ENCODE results near the gene XKR8.
"Not testable (repeated sequence)": the region's sequence is repeated elsewhere in the genome, so short reads cannot be mapped to it uniquely, and the experiment has no call there.

The XKR8 gene

GRCh38 chr1:27993241-27993640 is 33.5 kb downstream of the XKR8 start:
- no peak overlapping the region for H2AFZ ChIP-seq (ENCODE audit: low read length)
- peaks cover 10% of the 10 kb centered on the region for H3F3A ChIP-seq (ENCODE audit: insufficient read depth, low read length)
- no peaks in the 10 kb centered on the region for H3K27me3 ChIP-seq (replicated peaks; ENCODE audit: insufficient read depth, low read length)
- TF ChIP-seq EZH2phosphoT487 (IDR thresholded peaks at IDR 0.05; ENCODE audit: low read length) = no peak
- TF ChIP-seq EZH2 (optimal IDR thresholded peaks at IDR 0.05; ENCODE audit: low read depth, low read length) = no peak
- no peak for TF ChIP-seq CTCF (IDR thresholded peaks at IDR 0.05; ENCODE audit: low read length)
- no peaks in the 10 kb centered on the region for H3K9me3 ChIP-seq (replicated peaks; ENCODE audit: insufficient read depth, low read length)
- no peaks in the 10 kb centered on the region for H3K9me2 ChIP-seq (replicated peaks; ENCODE audit: insufficient read depth, low read length)
- H4K20me1 ChIP-seq (ENCODE audit: insufficient read depth, low read length) = no peaks in the 10 kb centered on the region
- no peak overlapping the region for H3K9ac ChIP-seq (ENCODE audit: low read length)
- no peak overlapping the region for H3K27ac ChIP-seq (ENCODE audit: low read length)
- no peak for DNase-seq
- H3K36me3 ChIP-seq (replicated peaks; ENCODE audit: insufficient read depth, low read length) = peaks cover 6% of the 10 kb centered on the region; the same call in 1 of the 2 replicates
- peaks cover 16% of the 10 kb centered on the region for H3K4me1 ChIP-seq (ENCODE audit: low read length)
- H3K4me3 ChIP-seq (ENCODE audit: low read length) = no peak overlapping the region
- H3K79me2 ChIP-seq (ENCODE audit: low read length) = no peaks in the 10 kb centered on the region
- no peak overlapping the region for H3K4me2 ChIP-seq (ENCODE audit: low read depth, low read length)

GRCh38 chr1:27994060-27994459 is 34.3 kb downstream of the XKR8 start:
- Histone ChIP-seq H3K4me1 (ENCODE audit: low read length) (peaks cover 16% of the 10 kb centered on the region), H2AFZ (ENCODE audit: low read length) (no peak overlapping the region), H3K9me3 (replicated peaks; ENCODE audit: insufficient read depth, low read length) (no peaks in the 10 kb centered on the region), H3K9me2 (replicated peaks; ENCODE audit: insufficient read depth, low read length) (no peaks in the 10 kb centered on the region), H3K27me3 (replicated peaks; ENCODE audit: insufficient read depth, low read length) (no peaks in the 10 kb centered on the region), H3K4me3 (ENCODE audit: low read length) (no peak overlapping the region), H3K36me3 (replicated peaks; ENCODE audit: insufficient read depth, low read length) (peaks cover 6% of the 10 kb centered on the region; the same call in 1 of the 2 replicates), H3K4me2 (ENCODE audit: low read depth, low read length) (no peak overlapping the region), H3F3A (ENCODE audit: insufficient read depth, low read length) (peaks cover 10% of the 10 kb centered on the region), H3K27ac (ENCODE audit: low read length) (no peak overlapping the region), H3K9ac (ENCODE audit: low read length) (no peak overlapping the region), H3K79me2 (ENCODE audit: low read length) (no peaks in the 10 kb centered on the region), H4K20me1 (ENCODE audit: insufficient read depth, low read length) (no peaks in the 10 kb centered on the region)
- no peak for DNase-seq
- TF ChIP-seq CTCF (IDR thresholded peaks at IDR 0.05; ENCODE audit: low read length) (no peak), EZH2phosphoT487 (IDR thresholded peaks at IDR 0.05; ENCODE audit: low read length) (no peak), EZH2 (optimal IDR thresholded peaks at IDR 0.05; ENCODE audit: low read depth, low read length) (no peak)

GRCh38 chr1:27994526-27994925 is 34.8 kb downstream of the XKR8 start:
- not testable (repeated sequence) for DNase-seq; H3K36me3 ChIP-seq (replicated peaks; ENCODE audit: insufficient read depth, low read length); H3K27ac ChIP-seq (ENCODE audit: low read length); H3K9me3 ChIP-seq (replicated peaks; ENCODE audit: insufficient read depth, low read length); H3K9me2 ChIP-seq (replicated peaks; ENCODE audit: insufficient read depth, low read length); H3K4me2 ChIP-seq (ENCODE audit: low read depth, low read length); H2AFZ ChIP-seq (ENCODE audit: low read length); H3F3A ChIP-seq (ENCODE audit: insufficient read depth, low read length); H3K79me2 ChIP-seq (ENCODE audit: low read length); H3K9ac ChIP-seq (ENCODE audit: low read length); H3K27me3 ChIP-seq (replicated peaks; ENCODE audit: insufficient read depth, low read length); H3K4me3 ChIP-seq (ENCODE audit: low read length); H4K20me1 ChIP-seq (ENCODE audit: insufficient read depth, low read length)
- peaks cover 16% of the 10 kb centered on the region for H3K4me1 ChIP-seq (ENCODE audit: low read length)

GRCh38 chr1:27999055-27999454 is 39.3 kb downstream of the XKR8 start:
- Histone ChIP-seq H3K27me3 (replicated peaks; ENCODE audit: insufficient read depth, low read length) (no peaks in the 10 kb centered on the region), H3K9ac (ENCODE audit: low read length) (no peak overlapping the region), H3K4me3 (ENCODE audit: low read length) (no peak overlapping the region), H3F3A (ENCODE audit: insufficient read depth, low read length) (peaks cover 10% of the 10 kb centered on the region), H2AFZ (ENCODE audit: low read length) (no peak overlapping the region), H3K9me2 (replicated peaks; ENCODE audit: insufficient read depth, low read length) (no peaks in the 10 kb centered on the region), H3K4me2 (ENCODE audit: low read depth, low read length) (no peak overlapping the region), H3K36me3 (replicated peaks; ENCODE audit: insufficient read depth, low read length) (peaks cover 3% of the 10 kb centered on the region; the same call in 1 of the 2 replicates), H3K79me2 (ENCODE audit: low read length) (no peaks in the 10 kb centered on the region), H4K20me1 (ENCODE audit: insufficient read depth, low read length) (no peaks in the 10 kb centered on the region), H3K9me3 (replicated peaks; ENCODE audit: insufficient read depth, low read length) (no peaks in the 10 kb centered on the region), H3K4me1 (ENCODE audit: low read length) (peaks cover 16% of the 10 kb centered on the region), H3K27ac (ENCODE audit: low read length) (no peak overlapping the region)
- DNase-seq = no peak
- TF ChIP-seq EZH2 (optimal IDR thresholded peaks at IDR 0.05; ENCODE audit: low read depth, low read length) = no peak
- TF ChIP-seq EZH2phosphoT487 (IDR thresholded peaks at IDR 0.05; ENCODE audit: low read length) = no peak
- no peak for TF ChIP-seq CTCF (IDR thresholded peaks at IDR 0.05; ENCODE audit: low read length)

All from MM.1S (cell line).